ENCODE data around the gene ANKHD1. TPM values are rescaled to one million over a fixed set of nuclear protein-coding genes. Genes with fewer than 3 reads are reported as not detected.
A peak's percentile ranks its signal among the peaks of the same experiment; 100 is the strongest.

ANKHD1 gene
- total RNA-seq, 4 donors from 2014 or later, result 51.3 to 93.6 (median 72.7) TPM

DNA sequence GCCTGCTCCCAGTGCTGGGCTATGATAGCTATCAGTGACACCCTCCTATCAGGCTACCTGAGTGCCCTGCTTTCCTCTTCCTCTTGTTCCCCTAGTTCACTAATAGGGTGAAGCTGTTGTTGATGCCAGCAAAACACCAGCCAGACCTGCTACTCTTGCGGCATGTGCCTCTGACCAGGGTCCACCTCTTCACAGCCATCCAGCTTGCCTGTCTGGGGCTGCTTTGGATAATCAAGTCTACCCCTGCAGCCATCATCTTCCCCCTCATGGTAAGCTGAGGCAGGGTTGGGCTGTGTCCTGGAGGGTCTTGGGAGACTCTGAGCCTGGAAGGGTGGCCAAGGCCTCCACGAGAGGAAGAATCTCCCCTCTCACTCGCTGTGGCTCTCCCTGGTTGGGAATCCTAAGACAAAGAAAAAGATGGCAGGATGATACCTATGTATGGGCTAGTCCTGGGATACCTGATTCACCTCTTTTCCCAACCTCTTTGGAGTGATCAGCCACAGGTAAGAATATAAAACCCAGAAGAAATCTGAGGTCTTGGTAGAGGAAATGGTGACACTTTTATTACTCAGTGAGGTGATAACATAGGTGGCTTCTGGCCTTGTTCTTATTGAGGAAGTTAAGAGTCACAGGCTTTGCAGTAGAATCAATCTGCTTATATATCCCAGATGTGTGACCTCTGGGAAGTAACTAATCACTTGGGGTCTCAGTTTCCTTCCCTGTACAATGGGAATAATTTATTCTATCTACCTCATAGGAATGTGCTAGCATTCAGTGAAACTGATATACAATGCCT is 30.1 kb upstream of the ANKHD1 start:
- H3K9me3 ChIP-seq, result no peaks in the 10 kb centered on the region
- TF ChIP-seq CTCF (IDR thresholded peaks at IDR 0.05 in 4 of 5, conservative IDR thresholded peaks at IDR 0.05 in 1 of 5), result no peak
- no peak for TF ChIP-seq POLR2A (IDR thresholded peaks at IDR 0.05)
- H3K4me1 ChIP-seq, result no peaks in the 10 kb centered on the region
- DNase-seq, result no peak
- H3K36me3 ChIP-seq, result no peaks in the 10 kb centered on the region
- intact Hi-C loops (cut with DNase I; ENCODE audit: low total_unique reads) (loop anchor here (2.0 to 5.0 kb wide), 3 partner anchors 29 to 363 kb away; partner anchors contain the start of genes ANKHD1 and TMCO6), in situ Hi-C loops (cut with MboI; ENCODE audit: low sequenced_read_pairs in 4 of 4) (loop anchor here in 3 of 4 donors (5.0 to 25.0 kb wide), 3 partner anchors 361 to 584 kb away; partner anchors contain the start of gene PSD2 (in 1 of the 3))
- H3K27ac ChIP-seq, result no peak overlapping the region
- no peak for ATAC-seq
- H3K27me3 ChIP-seq, result no peaks in the 10 kb centered on the region
- no peak overlapping the region for H3K4me3 ChIP-seq

- Histone ChIP-seq H3K27ac (no peak overlapping the region), H3K4me3 (no peak overlapping the region), H3K27me3 (no peaks in the 10 kb centered on the region), H3K9me3 (no peaks in the 10 kb centered on the region), H3K4me1 (no peaks in the 10 kb centered on the region), H3K36me3 (no peaks in the 10 kb centered on the region)
- TF ChIP-seq CTCF (IDR thresholded peaks at IDR 0.05 in 4 of 5, conservative IDR thresholded peaks at IDR 0.05 in 1 of 5) (peak; percentile 55 to 84 (median 80)), POLR2A (IDR thresholded peaks at IDR 0.05) (no peak)
- ATAC-seq (peak; percentile 71 to 81), DNase-seq (peak in 1 of 2 donors; percentile 62)
- in situ Hi-C loops (cut with MboI; ENCODE audit: low sequenced_read_pairs in 4 of 4) (loop anchor here in 3 of 4 donors (5.0 to 25.0 kb wide), 3 partner anchors 359 to 586 kb away; partner anchors contain the start of gene PSD2 (in 1 of the 3)), intact Hi-C loops (cut with DNase I; ENCODE audit: low total_unique reads) (loop anchor here (2.0 to 5.0 kb wide), 3 partner anchors 28 to 362 kb away; partner anchors contain the start of genes ANKHD1 and TMCO6)
Observed at GRCh38 chr5:140372971-140373487, 28.6 kb upstream of the ANKHD1 start.

- DNase-seq (no peak), ATAC-seq (no peak)
- Histone ChIP-seq H3K27ac (no peak overlapping the region), H3K4me1 (no peaks in the 10 kb centered on the region), H3K4me3 (no peak overlapping the region), H3K27me3 (no peaks in the 10 kb centered on the region), H3K9me3 (no peaks in the 10 kb centered on the region), H3K36me3 (no peaks in the 10 kb centered on the region)
- in situ Hi-C loops (cut with MboI; ENCODE audit: low sequenced_read_pairs in 4 of 4) (loop anchor here in 1 of 4 donors (25.0 kb wide), 1 partner anchor 656 kb away; no protein-coding TSS in a partner anchor), intact Hi-C loops (cut with DNase I; ENCODE audit: low total_unique reads) (no loop called here)
- TF ChIP-seq POLR2A (IDR thresholded peaks at IDR 0.05), result no peak
Observed at GRCh38 chr5:140381351-140381750, 20.3 kb upstream of the ANKHD1 start.

GRCh38 chr5:140381972-140382371 is 19.7 kb upstream of the ANKHD1 start:
- Histone ChIP-seq H3K36me3 (no peaks in the 10 kb centered on the region), H3K4me3 (no peak overlapping the region), H3K4me1 (no peaks in the 10 kb centered on the region), H3K27ac (no peak overlapping the region), H3K9me3 (no peaks in the 10 kb centered on the region), H3K27me3 (no peaks in the 10 kb centered on the region)
- intact Hi-C loops (cut with DNase I; ENCODE audit: low total_unique reads), result no loop called here
- TF ChIP-seq POLR2A (IDR thresholded peaks at IDR 0.05), result no peak
- in situ Hi-C loops (cut with MboI; ENCODE audit: low sequenced_read_pairs in 4 of 4), result loop anchor here in 1 of 4 donors (25.0 kb wide), 1 partner anchor 655 kb away; no protein-coding TSS in a partner anchor
- ATAC-seq (no peak), DNase-seq (no peak)

- no peak for DNase-seq
- Histone ChIP-seq H3K27ac (no peak overlapping the region), H3K4me1 (no peaks in the 10 kb centered on the region), H3K9me3 (no peaks in the 10 kb centered on the region), H3K27me3 (no peaks in the 10 kb centered on the region), H3K4me3 (no peak overlapping the region), H3K36me3 (no peaks in the 10 kb centered on the region)
- no peak for ATAC-seq
- no peak for TF ChIP-seq CTCF (IDR thresholded peaks at IDR 0.05 in 4 of 5, conservative IDR thresholded peaks at IDR 0.05 in 1 of 5)
- TF ChIP-seq POLR2A (IDR thresholded peaks at IDR 0.05), result no peak
- intact Hi-C loops (cut with DNase I; ENCODE audit: low total_unique reads) (no loop called here), in situ Hi-C loops (cut with MboI; ENCODE audit: low sequenced_read_pairs in 4 of 4) (loop anchor here in 1 of 4 donors (25.0 kb wide), 1 partner anchor 654 kb away; no protein-coding TSS in a partner anchor)
Observed at GRCh38 chr5:140382866-140383265, 18.8 kb upstream of the ANKHD1 start.

Data from gastrocnemius medialis (tissue), 4 donors.